ENCODE results near the gene TFAP2B.

The TFAP2B gene

DNA sequence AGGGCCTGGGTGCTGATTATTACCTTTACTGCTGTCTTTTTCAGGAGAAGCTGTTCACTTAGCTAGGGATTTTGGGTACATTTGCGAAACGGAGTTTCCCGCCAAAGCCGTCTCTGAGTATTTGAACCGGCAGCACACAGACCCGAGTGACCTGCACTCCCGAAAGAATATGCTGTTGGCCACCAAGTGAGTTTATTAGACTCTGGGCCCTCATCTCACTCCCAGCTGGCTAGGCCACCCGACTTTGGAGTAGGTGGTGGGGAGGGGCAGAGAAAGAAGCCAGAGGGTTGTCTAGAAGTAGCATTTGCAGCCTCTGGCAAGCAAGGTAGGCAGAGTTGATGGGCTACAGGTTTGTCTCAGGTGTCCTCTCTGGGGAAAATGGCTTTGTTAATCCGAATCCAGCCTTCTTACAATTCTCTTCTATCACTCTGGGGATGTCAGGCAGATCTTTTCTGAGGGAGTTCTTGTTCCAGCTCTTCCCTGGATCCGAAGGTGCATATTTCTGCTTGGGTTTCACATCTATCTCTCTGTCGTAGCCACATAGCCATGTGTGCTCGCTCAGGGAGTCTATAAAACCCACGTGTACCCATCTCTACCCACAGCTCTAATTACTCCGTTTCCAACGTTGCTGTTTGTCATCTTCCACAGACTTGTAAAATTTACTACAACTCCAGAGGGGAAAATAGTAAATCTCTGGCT, 21.6 kb downstream of the TFAP2B start:
- Histone ChIP-seq H3K36me3 (ENCODE audit: insufficient read depth, low read length) (no peaks in the 10 kb centered on the region), H2AFZ (ENCODE audit: low read length, unreplicated experiment) (no peak overlapping the region), H3K4me1 (ENCODE audit: control insufficient read depth, insufficient read depth, low read length, unreplicated experiment) (no peaks in the 10 kb centered on the region), H3K27me3 (ENCODE audit: insufficient read depth, low read length) (peaks cover 93% of the 10 kb centered on the region), H3K4me3 (ENCODE audit: low read depth, low read length) (no peak overlapping the region), H3K27ac (ENCODE audit: low read depth, low read length) (no peak overlapping the region), H3K79me2 (ENCODE audit: control insufficient read depth, insufficient read depth, low read length, unreplicated experiment) (no peaks in the 10 kb centered on the region)

DNA sequence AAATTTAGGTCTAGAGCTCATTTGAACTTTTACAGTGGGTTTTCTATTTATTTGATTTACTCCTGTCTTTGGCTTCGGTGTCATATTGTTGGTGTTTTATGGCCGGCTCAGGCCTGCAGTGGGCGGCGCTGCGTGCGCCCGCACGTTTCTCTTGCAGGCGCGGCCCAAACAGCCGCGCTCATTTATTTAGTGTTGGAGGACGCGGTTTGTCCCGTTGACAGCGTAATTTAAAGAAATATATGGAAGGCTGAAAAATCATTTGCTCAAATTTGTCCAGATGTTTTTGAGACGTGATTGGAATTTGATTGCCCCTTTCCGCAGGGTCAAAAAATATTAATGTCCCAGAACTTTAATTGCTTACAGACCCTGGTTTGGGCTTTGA, 22.1 kb downstream of the TFAP2B start:
- Histone ChIP-seq H3K27ac (ENCODE audit: low read depth, low read length) (no peak overlapping the region), H3K27me3 (ENCODE audit: insufficient read depth, low read length) (peaks cover 93% of the 10 kb centered on the region), H3K4me1 (ENCODE audit: control insufficient read depth, insufficient read depth, low read length, unreplicated experiment) (no peaks in the 10 kb centered on the region), H3K4me3 (ENCODE audit: low read depth, low read length) (no peak overlapping the region), H3K36me3 (ENCODE audit: insufficient read depth, low read length) (no peaks in the 10 kb centered on the region), H3K79me2 (ENCODE audit: control insufficient read depth, insufficient read depth, low read length, unreplicated experiment) (no peaks in the 10 kb centered on the region), H2AFZ (ENCODE audit: low read length, unreplicated experiment) (no peak overlapping the region)

DNA sequence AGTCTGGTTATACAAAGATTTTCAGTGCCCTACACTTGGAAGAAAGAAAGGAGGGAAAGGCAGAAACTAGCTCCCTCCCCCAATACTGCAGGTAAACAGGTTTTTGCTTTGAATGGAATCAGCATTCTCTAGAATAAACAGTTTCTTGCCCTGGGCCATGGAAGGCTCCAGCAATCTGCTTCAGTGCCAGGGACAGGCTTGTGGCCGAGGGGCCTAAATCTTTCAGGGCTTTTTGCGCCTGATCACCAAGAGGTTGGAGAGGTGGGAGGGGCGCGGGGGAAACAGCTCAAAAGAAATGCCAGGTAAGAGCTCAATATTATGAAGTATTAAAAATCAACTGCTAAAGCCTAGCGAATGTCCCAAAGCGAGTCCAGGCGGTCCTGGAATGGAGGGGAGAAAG, 23.8 kb downstream of the TFAP2B start:
- H3K4me1 ChIP-seq (ENCODE audit: control insufficient read depth, insufficient read depth, low read length, unreplicated experiment): no peaks in the 10 kb centered on the region
- no peak overlapping the region for H3K27ac ChIP-seq (ENCODE audit: low read depth, low read length)
- H2AFZ ChIP-seq (ENCODE audit: low read length, unreplicated experiment): no peak overlapping the region
- no peaks in the 10 kb centered on the region for H3K36me3 ChIP-seq (ENCODE audit: insufficient read depth, low read length)
- H3K79me2 ChIP-seq (ENCODE audit: control insufficient read depth, insufficient read depth, low read length, unreplicated experiment): no peaks in the 10 kb centered on the region
- no peak overlapping the region for H3K4me3 ChIP-seq (ENCODE audit: low read depth, low read length)
- peaks cover 100% of the 10 kb centered on the region for H3K27me3 ChIP-seq (ENCODE audit: insufficient read depth, low read length)

DNA sequence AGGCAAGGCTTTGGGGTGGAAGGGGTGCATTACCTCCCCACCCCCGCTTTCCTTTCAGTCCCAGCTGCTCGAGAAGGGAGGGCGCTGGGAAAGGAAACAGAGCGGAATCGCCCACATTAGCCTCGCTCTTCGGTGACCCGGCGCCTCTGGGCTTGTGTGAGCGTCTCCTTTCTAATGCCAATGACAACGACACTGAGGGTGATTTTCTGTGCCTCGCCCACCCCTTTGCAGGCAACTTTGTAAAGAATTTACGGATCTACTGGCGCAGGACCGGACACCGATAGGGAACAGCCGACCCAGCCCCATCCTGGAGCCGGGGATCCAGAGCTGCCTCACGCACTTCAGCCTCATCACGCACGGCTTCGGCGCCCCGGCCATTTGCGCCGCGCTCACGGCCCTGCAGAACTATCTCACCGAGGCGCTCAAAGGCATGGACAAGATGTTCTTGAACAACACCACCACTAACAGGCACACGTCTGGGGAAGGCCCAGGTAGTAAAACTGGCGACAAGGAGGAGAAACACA, 24.3 kb downstream of the TFAP2B start:
- no peaks in the 10 kb centered on the region for H3K36me3 ChIP-seq (ENCODE audit: insufficient read depth, low read length)
- no peak overlapping the region for H3K4me3 ChIP-seq (ENCODE audit: low read depth, low read length)
- no peaks in the 10 kb centered on the region for H3K4me1 ChIP-seq (ENCODE audit: control insufficient read depth, insufficient read depth, low read length, unreplicated experiment)
- peaks cover 100% of the 10 kb centered on the region for H3K27me3 ChIP-seq (ENCODE audit: insufficient read depth, low read length)
- no peak overlapping the region for H3K27ac ChIP-seq (ENCODE audit: low read depth, low read length)
- H3K79me2 ChIP-seq (ENCODE audit: control insufficient read depth, insufficient read depth, low read length, unreplicated experiment): no peaks in the 10 kb centered on the region
- no peak overlapping the region for H2AFZ ChIP-seq (ENCODE audit: low read length, unreplicated experiment)

DNA sequence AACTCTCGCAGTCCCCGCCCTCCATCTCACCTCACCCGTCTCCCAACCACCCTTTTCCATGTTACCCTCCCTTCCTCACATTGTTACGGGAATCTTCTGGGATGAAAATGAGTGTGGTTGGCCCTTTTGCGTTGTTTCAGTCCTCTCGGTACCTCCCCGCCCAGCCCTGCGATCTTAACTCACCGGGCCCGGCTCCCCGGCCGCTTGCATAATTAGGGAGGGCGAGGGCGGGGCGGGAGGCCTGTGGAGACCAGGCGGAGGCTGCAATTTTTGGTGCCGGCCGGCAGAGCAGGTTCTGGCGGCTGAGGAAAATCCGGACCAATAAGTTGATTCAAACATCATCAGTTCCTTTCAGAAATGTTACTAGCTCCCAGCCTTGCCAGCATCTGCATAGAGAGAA, 25.2 kb downstream of the TFAP2B start:
- Histone ChIP-seq H2AFZ (ENCODE audit: low read length, unreplicated experiment) (no peak overlapping the region), H3K79me2 (ENCODE audit: control insufficient read depth, insufficient read depth, low read length, unreplicated experiment) (no peaks in the 10 kb centered on the region), H3K4me1 (ENCODE audit: control insufficient read depth, insufficient read depth, low read length, unreplicated experiment) (no peaks in the 10 kb centered on the region), H3K27me3 (ENCODE audit: insufficient read depth, low read length) (peaks cover 100% of the 10 kb centered on the region), H3K27ac (ENCODE audit: low read depth, low read length) (no peak overlapping the region), H3K4me3 (ENCODE audit: low read depth, low read length) (no peak overlapping the region), H3K36me3 (ENCODE audit: insufficient read depth, low read length) (no peaks in the 10 kb centered on the region)

DNA sequence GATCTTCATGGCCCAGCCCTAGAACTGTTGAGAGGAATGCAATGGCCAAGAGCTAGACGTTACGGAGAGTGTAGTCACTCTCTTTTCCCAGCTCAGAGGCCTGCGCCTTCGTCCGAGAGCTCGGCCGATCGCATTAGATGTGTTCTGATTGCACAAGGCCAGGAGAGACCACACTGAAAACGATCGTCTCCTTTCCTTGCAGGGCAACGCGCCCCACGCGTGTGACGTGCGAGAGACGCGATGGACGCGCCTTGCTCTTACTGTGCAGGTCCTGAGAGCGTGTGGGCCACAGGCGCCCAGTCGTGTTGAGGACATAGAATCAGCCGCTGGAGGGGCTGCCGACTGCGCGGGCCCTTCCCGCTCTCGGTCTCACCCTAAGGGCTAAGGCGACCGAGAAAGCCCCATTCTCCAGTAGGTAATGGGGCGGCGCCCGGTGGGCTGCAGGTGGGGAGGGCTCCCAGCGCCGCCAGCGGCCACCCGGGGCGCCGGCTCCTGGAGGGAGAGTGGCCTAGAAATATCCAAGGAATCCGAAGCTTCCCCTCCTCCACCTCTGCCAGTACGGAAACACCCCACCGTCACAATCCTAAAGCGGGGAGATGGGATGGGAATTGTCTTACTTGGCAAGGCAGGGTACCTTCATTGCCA, 26.9 kb downstream of the TFAP2B start:
- Histone ChIP-seq H3K79me2 (ENCODE audit: control insufficient read depth, insufficient read depth, low read length, unreplicated experiment) (no peaks in the 10 kb centered on the region), H2AFZ (ENCODE audit: low read length, unreplicated experiment) (no peak overlapping the region), H3K27me3 (ENCODE audit: insufficient read depth, low read length) (peaks cover 100% of the 10 kb centered on the region)

DNA sequence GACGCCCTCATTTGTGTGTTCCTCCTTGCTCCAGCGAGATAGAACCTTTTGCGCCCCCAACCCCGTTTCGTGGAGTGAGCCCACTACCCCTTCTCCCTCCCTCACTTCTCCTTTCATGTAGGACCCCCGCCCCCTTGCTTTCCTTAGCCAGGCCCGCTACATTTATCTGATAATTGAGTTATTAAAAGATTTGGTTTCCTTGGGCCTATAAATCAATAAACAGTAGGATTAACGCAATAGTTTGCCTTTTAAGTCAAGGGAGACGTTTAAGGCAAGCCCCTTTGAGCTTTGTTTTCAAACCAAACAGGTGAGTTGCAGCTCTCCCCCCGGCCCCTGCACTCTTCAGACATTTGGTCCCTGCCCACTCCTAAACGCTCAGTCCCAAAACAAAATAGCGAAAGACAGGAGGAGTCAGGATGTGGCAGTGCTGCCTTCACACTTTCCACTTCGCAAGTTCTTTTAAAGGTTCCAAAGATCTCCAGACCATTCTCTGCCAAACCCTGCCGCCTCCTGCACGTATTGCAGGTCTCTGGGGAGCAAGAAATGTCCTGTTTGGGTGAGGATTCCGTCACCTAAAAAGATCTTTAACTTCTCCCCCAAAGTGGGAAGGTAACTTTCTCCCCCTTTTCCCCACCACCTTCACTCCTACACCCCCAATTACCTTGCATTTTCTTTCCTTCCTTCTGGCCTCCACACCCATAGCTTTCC, 27.6 kb downstream of the TFAP2B start:
- Histone ChIP-seq H3K4me1 (ENCODE audit: control insufficient read depth, insufficient read depth, low read length, unreplicated experiment) (no peaks in the 10 kb centered on the region), H3K27me3 (ENCODE audit: insufficient read depth, low read length) (peaks cover 100% of the 10 kb centered on the region), H2AFZ (ENCODE audit: low read length, unreplicated experiment) (no peak overlapping the region), H3K36me3 (ENCODE audit: insufficient read depth, low read length) (no peaks in the 10 kb centered on the region), H3K79me2 (ENCODE audit: control insufficient read depth, insufficient read depth, low read length, unreplicated experiment) (no peaks in the 10 kb centered on the region), H3K27ac (ENCODE audit: low read depth, low read length) (no peak overlapping the region), H3K4me3 (ENCODE audit: low read depth, low read length) (no peak overlapping the region)

More for the DNA sequence above, 26.9 kb downstream of the TFAP2B start:
- H3K4me3 ChIP-seq (ENCODE audit: low read depth, low read length): no peak overlapping the region
- H3K27ac ChIP-seq (ENCODE audit: low read depth, low read length): no peak overlapping the region
- H3K36me3 ChIP-seq (ENCODE audit: insufficient read depth, low read length): no peaks in the 10 kb centered on the region
- no peaks in the 10 kb centered on the region for H3K4me1 ChIP-seq (ENCODE audit: control insufficient read depth, insufficient read depth, low read length, unreplicated experiment)

DNA sequence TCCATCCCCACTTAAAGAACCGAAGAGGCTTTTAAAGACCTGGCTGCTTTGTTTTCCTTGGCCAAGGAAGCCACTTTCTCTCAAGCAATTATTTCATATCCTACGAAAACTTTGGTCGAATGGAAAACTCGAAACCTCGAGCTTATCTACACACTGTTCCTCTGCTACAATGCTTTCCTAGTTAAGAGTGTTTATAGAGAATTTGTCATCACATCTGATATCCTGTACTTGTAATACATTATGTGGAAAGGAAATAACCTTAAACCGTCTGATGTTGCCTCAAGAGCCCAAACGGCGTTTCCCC, 28.1 kb downstream of the TFAP2B start:
- Histone ChIP-seq H2AFZ (ENCODE audit: low read length, unreplicated experiment) (no peak overlapping the region), H3K4me3 (ENCODE audit: low read depth, low read length) (no peak overlapping the region), H3K27me3 (ENCODE audit: insufficient read depth, low read length) (peaks cover 98% of the 10 kb centered on the region), H3K4me1 (ENCODE audit: control insufficient read depth, insufficient read depth, low read length, unreplicated experiment) (no peaks in the 10 kb centered on the region), H3K79me2 (ENCODE audit: control insufficient read depth, insufficient read depth, low read length, unreplicated experiment) (no peaks in the 10 kb centered on the region), H3K27ac (ENCODE audit: low read depth, low read length) (no peak overlapping the region), H3K36me3 (ENCODE audit: insufficient read depth, low read length) (no peaks in the 10 kb centered on the region)

DNA sequence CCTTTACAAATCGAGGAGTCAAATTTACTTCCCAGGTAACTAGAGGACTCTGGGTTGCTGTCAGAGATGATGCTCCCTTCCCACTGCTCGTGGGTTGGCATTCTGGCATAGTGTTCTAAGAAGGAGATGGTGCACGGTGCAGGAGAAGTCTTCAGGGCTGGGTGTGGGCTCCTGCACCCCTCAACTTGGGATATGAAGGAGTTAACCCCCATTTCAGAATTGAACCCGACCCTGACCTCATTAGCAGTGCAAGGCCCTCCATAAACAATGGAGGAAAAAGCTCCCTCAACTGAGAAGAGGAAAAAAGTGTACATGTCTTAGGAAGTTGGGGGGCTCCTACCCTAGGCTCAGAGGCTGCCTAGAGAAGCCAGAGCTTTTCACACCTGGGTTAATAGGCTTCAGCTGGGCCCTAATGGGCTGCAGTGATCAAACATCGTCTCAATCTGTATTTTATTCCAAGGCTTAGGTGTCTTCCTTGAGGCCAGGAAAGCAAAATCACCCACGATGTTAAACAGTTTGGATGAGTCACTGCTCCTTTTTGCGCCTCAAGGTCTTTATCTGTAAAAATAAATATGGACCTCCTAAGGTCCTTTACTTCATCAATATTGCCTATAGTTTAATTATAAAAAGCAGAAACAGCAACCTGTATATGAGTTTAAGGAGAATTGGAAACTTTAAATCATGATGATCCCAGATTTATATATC, 29.4 kb downstream of the TFAP2B start:
- H3K4me3 ChIP-seq (ENCODE audit: low read depth, low read length): no peak overlapping the region
- peaks cover 91% of the 10 kb centered on the region for H3K27me3 ChIP-seq (ENCODE audit: insufficient read depth, low read length)
- no peak overlapping the region for H3K27ac ChIP-seq (ENCODE audit: low read depth, low read length)
- H3K36me3 ChIP-seq (ENCODE audit: insufficient read depth, low read length): no peaks in the 10 kb centered on the region
- no peak overlapping the region for H2AFZ ChIP-seq (ENCODE audit: low read length, unreplicated experiment)
- H3K79me2 ChIP-seq (ENCODE audit: control insufficient read depth, insufficient read depth, low read length, unreplicated experiment): no peaks in the 10 kb centered on the region
- no peaks in the 10 kb centered on the region for H3K4me1 ChIP-seq (ENCODE audit: control insufficient read depth, insufficient read depth, low read length, unreplicated experiment)

DNA sequence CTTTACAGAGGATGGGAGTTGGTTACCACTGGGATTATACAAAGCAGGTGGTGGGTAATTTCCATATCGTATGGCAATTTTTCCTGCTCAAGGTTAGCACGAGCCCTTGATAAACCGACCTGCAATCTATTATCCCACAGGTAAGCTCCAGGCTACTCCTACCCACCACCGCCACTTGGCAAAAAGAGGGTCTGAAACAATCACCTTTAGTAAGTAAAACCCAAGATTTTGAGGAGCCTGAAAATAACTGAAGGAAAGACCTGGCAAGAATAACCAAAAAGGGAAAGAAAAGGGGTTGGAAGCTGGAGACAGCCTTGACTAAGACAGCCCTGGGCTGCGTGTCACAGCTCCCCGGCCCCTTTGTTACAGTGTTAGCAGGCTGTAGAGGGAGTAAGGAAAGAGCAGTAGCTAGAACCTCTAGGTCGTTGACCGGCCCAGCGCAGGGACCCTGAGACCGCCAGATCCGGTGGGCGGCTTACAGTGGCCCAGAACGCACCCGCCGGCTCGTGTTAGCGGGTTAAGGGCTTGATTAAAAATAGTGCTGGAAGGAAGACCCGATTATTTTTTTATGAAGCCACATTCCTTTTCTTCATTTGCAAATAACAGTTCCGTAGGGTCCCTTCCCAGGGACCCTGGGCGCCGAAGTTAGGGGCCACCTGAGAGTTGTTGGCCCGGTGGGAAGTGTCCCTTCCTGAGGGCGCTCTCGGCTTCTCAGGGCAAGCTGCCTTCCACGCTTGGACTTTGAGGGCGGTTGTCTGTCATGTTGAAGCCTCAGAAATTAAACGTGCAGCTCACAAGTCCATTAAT, 30.5 kb downstream of the TFAP2B start:
- peaks cover 80% of the 10 kb centered on the region for H3K27me3 ChIP-seq (ENCODE audit: insufficient read depth, low read length)
- H3K4me1 ChIP-seq (ENCODE audit: control insufficient read depth, insufficient read depth, low read length, unreplicated experiment): no peaks in the 10 kb centered on the region
- no peaks in the 10 kb centered on the region for H3K79me2 ChIP-seq (ENCODE audit: control insufficient read depth, insufficient read depth, low read length, unreplicated experiment)
- no peak overlapping the region for H3K4me3 ChIP-seq (ENCODE audit: low read depth, low read length)
- H3K36me3 ChIP-seq (ENCODE audit: insufficient read depth, low read length): no peaks in the 10 kb centered on the region
- H2AFZ ChIP-seq (ENCODE audit: low read length, unreplicated experiment): no peak overlapping the region
- no peak overlapping the region for H3K27ac ChIP-seq (ENCODE audit: low read depth, low read length)
